ENCODE measurements around the gene CFAP410.
A peak's percentile ranks its signal among the peaks of the same experiment; 100 is the strongest.

- TF ChIP-seq, protein P1, sequence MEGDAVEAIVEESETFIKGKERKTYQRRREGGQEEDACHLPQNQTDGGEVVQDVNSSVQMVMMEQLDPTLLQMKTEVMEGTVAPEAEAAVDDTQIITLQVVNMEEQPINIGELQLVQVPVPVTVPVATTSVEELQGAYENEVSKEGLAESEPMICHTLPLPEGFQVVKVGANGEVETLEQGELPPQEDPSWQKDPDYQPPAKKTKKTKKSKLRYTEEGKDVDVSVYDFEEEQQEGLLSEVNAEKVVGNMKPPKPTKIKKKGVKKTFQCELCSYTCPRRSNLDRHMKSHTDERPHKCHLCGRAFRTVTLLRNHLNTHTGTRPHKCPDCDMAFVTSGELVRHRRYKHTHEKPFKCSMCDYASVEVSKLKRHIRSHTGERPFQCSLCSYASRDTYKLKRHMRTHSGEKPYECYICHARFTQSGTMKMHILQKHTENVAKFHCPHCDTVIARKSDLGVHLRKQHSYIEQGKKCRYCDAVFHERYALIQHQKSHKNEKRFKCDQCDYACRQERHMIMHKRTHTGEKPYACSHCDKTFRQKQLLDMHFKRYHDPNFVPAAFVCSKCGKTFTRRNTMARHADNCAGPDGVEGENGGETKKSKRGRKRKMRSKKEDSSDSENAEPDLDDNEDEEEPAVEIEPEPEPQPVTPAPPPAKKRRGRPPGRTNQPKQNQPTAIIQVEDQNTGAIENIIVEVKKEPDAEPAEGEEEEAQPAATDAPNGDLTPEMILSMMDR (IDR thresholded peaks at IDR 0.05): peak in 1 of 3 donors; percentile 17
- TF ChIP-seq POLR2AphosphoS5 (IDR thresholded peaks at IDR 0.05): peak; percentile 99
Measured at GRCh38 chr21:44338971-44339910, at the start of gene CFAP410.

Measured in breast epithelium (tissue), 3 donors.